GM04503 (cell line): ENCODE measurements around the gene CD93.

ENCODE experiments used
- DNase-seq: peaks from one replicate; pipeline ENCODE4 v3.0.0-alpha.2; 2012; ENCODE audit warnings: low read depth

The CD93 gene

GRCh38 chr20:23034721-23035671 is 51.1 kb downstream of the CD93 start, which contains the start of gene SSTR4:
Gene SSTR4, plus strand, starts transcription at chr20:23035312. Its CDS starts 172 bp downstream, at chr20:23035484.
- DNase-seq, result no peak

GRCh38 chr20:23033918-23034317 is 52.2 kb downstream of the CD93 start:
- no peak for DNase-seq

DNA sequence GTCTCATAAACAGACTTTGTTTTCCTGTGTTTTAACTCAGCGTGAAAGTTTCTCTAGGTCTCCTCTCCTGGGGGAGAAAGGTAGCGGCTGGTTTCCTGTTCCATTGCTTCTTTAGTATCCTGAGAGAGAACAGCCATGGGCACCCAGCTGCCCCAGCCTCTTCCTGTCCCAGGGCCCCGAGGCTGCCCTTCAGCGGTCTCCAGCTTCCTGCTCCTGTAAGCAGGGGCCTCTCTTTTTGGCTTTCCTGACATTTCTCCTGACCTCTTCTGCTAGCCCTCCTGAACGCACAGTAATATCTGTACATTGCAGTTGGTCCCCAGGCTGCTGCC is 53.4 kb downstream of the CD93 start:
- DNase-seq, result no peak

DNA sequence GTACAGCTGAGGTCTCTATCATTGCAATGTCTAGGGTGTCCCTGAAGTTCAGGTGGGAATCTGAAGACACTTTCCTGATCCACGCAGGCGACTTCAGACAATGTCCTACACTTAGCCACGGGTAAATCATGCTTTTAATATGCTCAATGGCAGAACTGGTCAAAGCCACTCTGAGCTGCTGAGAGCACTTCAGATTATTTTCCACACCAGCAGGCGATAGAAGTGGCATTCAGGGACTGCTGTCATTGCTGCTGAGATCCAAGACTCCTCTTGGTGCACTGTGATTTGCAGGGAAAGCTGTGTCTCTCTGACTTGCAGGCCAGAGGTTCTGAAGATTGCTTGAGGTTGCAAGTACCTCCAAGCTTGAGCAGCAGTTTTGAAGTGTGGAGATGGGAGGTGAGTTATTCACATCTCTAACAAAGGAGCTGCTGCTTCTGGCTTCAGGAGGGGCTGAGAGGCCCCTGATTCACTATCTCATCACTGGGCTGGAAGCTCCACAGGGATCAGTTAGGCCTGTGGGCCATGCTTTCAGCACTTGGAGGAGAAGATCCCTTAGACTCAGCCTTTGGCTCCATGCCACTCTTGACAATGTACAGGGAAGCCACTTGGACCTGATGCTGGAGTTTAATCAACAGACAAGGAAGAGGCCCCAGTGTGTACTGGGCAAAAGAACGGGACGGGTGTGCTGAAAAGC is 53.9 kb downstream of the CD93 start:
- no peak for DNase-seq

- no peak for DNase-seq
These were observed 54.8 kb downstream of the CD93 start for GRCh38 chr20:23031346-23031745.
